A673 (cell line): Measurements from ENCODE around the gene ATCAY.
"Not testable (repeated sequence)": the region's sequence is repeated elsewhere in the genome, so short reads cannot be mapped to it uniquely, and the experiment has no call there.

Experiments
- EZH2 ChIP-seq: fragments of 200-600 bp; sonication (generic); IDR thresholded peaks from 2 replicates; pipeline ENCODE4 v1.6.1; 2017; ENCODE audit warnings: borderline replicate concordance, low read depth, mild to moderate bottlenecking, mixed read lengths, antibody characterized with exemption, low read length; ENCODE audit not compliant: poor library complexity, severe bottlenecking
- TF ChIP-seq, protein P1 (sequence below): fragments of 300-800, 200-600 bp; sonication (generic); conservative IDR thresholded peaks from 2 replicates; pipeline ENCODE4 v1.5.1; 2017; ENCODE audit warnings: low read depth, mild to moderate bottlenecking, antibody characterized with exemption, low read length, moderate library complexity, mixed read lengths

DNA sequence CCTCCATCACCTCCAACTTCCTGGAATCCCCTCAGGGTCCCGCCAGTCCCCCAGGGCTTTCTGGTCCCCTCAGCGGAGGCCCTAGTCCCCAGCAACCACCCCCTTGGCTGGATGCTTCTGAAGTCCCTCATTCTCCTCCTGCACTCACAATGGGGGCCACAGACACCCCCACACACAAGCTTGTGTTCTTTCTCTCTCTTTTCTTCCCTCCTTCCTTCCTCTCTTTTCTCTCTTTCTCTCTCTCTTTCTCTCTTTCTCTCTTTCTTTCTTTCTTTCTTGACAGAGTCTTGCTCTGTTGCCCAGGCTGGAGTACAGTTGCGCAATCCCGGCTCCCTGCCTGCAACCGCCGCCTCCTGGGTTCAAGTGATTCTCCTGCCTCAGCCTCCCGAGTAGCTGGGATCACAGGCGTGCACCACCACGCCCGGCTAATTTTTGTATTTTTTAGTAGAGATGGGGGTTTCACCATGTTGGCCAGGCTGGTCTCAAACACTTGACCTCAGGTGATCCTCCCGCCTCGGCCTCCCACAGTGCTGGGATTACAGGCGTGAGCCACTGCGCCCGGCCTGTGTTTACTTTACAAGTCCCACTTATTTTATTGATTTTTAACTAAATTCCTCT lies 66.9 kb downstream of the ATCAY start:
- TF ChIP-seq, protein P1, sequence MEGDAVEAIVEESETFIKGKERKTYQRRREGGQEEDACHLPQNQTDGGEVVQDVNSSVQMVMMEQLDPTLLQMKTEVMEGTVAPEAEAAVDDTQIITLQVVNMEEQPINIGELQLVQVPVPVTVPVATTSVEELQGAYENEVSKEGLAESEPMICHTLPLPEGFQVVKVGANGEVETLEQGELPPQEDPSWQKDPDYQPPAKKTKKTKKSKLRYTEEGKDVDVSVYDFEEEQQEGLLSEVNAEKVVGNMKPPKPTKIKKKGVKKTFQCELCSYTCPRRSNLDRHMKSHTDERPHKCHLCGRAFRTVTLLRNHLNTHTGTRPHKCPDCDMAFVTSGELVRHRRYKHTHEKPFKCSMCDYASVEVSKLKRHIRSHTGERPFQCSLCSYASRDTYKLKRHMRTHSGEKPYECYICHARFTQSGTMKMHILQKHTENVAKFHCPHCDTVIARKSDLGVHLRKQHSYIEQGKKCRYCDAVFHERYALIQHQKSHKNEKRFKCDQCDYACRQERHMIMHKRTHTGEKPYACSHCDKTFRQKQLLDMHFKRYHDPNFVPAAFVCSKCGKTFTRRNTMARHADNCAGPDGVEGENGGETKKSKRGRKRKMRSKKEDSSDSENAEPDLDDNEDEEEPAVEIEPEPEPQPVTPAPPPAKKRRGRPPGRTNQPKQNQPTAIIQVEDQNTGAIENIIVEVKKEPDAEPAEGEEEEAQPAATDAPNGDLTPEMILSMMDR, result not testable (repeated sequence)
- not testable (repeated sequence) for TF ChIP-seq EZH2
